GM12864 (cell line): ENCODE measurements around the gene LTF.

Source experiments
- DNase-seq: peaks from one replicate; pipeline ENCODE4 v3.0.0-alpha.2; 2011; ENCODE audit warnings: low read depth
- H3K4me3 ChIP-seq: 2 replicates; pipeline ENCODE4 v1.5.1; 2011; ENCODE audit warnings: mild to moderate bottlenecking, low read depth, low read length, control low read depth
- TF ChIP-seq, protein P1 (sequence below): IDR thresholded peaks from 2 replicates; pipeline ENCODE4 v1.5.1; 2011; ENCODE audit warnings: low read depth, mild to moderate bottlenecking, moderate library complexity, low read length, control low read depth, inconsistent platforms; ENCODE audit errors: missing control alignments

Gene LTF

GRCh38 chr3:46386205-46386604, 78.5 kb downstream of the LTF start:
- H3K4me3 ChIP-seq = no peak overlapping the region
- no peak for DNase-seq
- TF ChIP-seq, protein P1, sequence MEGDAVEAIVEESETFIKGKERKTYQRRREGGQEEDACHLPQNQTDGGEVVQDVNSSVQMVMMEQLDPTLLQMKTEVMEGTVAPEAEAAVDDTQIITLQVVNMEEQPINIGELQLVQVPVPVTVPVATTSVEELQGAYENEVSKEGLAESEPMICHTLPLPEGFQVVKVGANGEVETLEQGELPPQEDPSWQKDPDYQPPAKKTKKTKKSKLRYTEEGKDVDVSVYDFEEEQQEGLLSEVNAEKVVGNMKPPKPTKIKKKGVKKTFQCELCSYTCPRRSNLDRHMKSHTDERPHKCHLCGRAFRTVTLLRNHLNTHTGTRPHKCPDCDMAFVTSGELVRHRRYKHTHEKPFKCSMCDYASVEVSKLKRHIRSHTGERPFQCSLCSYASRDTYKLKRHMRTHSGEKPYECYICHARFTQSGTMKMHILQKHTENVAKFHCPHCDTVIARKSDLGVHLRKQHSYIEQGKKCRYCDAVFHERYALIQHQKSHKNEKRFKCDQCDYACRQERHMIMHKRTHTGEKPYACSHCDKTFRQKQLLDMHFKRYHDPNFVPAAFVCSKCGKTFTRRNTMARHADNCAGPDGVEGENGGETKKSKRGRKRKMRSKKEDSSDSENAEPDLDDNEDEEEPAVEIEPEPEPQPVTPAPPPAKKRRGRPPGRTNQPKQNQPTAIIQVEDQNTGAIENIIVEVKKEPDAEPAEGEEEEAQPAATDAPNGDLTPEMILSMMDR = no peak
